GM12801 (cell line): Measurements from ENCODE around the gene DEPP1.
A peak's percentile ranks its signal among the peaks of the same experiment; 100 is the strongest.

Experiments
- TF ChIP-seq, protein P1 (sequence below): IDR thresholded peaks from one replicate; pipeline ENCODE4 v1.5.1; 2011; ENCODE audit warnings: control low read depth; ENCODE audit not compliant: insufficient read length; ENCODE audit errors: extremely low read depth

DEPP1 gene

DNA sequence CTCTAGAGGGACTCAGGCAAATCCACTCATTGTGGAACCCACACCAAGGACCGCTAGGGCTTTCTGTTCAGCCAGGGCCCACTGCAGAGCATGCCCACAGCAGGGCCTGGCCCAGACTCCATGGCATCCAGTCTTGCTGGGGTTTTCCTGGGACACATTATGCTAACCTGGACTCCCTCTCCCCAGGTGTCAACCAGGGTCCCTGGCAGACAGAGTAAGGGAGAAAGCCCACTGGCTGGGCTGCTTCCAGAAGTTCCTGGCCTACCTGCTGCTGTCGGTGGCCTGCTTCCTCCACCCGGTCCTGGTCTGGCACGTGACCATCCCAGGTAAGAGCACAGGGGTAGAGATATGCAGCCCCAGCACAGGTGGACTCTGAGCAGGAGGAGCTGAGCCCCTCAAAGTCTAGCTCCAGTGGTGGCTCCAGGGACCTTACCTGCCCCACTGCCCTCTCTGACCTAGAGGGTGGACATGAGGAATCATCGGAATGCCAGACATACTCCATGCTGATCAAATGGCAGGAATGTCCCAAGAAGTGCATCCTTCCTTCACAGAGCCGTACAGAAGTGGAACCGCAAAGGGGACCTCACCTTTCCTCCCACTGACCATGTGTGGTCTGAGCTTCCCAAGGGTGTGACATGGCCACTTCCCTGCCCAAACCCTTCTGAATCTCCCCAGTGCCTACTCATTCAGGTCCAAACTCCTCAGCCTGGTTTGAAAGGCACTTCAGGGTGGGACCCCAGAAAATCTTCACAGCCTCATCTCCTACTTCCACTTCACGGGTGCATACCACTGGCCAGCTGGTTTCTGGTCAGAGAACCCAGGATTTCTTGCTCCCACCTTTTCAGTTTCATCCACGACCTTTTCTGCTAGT, 44.9 kb downstream of the DEPP1 start:
- TF ChIP-seq, protein P1, sequence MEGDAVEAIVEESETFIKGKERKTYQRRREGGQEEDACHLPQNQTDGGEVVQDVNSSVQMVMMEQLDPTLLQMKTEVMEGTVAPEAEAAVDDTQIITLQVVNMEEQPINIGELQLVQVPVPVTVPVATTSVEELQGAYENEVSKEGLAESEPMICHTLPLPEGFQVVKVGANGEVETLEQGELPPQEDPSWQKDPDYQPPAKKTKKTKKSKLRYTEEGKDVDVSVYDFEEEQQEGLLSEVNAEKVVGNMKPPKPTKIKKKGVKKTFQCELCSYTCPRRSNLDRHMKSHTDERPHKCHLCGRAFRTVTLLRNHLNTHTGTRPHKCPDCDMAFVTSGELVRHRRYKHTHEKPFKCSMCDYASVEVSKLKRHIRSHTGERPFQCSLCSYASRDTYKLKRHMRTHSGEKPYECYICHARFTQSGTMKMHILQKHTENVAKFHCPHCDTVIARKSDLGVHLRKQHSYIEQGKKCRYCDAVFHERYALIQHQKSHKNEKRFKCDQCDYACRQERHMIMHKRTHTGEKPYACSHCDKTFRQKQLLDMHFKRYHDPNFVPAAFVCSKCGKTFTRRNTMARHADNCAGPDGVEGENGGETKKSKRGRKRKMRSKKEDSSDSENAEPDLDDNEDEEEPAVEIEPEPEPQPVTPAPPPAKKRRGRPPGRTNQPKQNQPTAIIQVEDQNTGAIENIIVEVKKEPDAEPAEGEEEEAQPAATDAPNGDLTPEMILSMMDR: no peak

DNA sequence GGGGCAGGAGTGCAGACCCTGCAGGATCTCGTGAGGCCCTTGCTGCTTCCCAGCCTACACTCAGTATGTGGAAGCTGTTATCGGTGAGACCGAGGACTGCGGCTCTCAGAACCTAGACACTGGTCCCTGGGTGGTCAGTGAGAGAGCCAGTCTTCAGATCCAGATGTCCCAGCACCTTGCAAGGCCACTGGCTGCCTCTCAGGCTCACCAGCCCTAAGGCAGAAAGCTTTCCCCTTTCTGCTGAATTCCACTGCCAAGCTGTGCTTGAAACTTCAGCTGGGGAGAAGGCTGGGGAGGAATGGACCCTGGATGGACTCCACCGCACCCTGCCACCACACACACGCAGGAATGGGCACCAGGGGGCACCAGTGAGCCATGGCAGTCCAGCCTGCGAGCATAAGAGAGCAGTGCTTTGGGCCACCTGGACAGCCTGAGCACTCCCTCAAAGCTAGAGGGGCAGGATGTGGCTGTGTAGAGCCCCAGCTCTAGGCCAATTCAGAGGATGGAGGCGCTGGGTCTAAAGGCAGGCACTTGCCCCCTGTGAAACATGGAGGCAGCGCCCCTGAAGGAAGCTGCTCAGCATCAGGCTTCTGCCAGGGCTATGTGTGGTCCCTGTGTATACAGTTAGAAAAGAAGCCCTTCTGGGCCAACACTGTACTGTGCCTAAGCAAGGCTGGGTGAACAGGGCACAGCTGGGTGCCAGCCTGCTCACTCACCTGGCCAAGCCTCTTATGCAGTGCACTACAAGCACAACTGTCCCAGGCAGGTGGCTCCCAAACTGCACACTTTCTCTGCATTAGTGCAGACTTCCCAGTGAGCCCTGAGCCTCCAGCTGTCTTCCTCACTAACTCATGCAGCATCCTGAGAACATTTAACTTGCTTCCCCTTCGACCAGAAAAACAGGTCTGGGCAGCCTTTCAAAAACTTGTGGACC, 45.8 kb downstream of the DEPP1 start:
- TF ChIP-seq, protein P1: peak; percentile 42

DNA sequence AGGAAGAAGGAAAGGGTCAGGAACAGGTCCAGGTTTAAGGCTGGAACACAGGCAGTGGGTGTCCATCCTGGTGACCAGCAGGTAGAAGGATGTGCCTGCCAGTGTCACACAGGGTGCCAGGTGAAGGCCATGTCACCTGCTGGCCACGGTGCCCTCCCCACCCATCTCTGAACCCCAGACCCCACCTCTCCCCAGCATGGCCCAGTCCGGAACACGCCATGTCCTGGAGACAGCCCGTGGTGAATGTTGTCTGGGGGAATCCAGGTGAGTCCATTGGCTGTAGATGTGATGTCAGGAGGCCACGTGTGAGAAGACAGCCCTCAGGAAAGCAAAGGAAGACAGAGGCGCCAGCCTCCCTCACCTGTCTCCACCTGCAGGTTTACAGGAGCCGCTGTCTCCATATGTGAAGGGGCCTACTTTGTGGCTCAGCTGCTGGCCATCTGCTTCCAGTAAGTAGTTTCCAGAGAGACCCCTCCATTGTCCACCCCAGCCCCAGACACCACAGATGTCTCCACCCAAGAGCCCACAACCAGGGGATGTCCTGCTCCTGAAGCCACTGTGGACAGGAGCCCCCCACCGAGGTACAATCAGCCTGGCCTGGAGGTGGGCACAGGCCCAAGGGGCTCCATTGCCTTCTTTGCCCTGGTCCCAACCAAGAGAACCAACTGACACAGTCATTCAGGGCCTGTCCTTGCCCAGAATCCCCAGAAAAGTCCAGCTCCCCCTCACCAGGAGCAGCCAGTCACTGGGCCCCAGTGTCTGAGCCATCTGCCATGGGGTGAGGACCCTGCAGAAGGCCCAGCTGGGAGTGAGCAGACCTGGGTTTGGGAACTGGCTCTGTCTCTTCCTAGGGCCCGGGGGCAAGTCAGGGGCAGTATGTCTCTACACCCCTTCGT, 46.7 kb downstream of the DEPP1 start:
- TF ChIP-seq, protein P1: no peak

DNA sequence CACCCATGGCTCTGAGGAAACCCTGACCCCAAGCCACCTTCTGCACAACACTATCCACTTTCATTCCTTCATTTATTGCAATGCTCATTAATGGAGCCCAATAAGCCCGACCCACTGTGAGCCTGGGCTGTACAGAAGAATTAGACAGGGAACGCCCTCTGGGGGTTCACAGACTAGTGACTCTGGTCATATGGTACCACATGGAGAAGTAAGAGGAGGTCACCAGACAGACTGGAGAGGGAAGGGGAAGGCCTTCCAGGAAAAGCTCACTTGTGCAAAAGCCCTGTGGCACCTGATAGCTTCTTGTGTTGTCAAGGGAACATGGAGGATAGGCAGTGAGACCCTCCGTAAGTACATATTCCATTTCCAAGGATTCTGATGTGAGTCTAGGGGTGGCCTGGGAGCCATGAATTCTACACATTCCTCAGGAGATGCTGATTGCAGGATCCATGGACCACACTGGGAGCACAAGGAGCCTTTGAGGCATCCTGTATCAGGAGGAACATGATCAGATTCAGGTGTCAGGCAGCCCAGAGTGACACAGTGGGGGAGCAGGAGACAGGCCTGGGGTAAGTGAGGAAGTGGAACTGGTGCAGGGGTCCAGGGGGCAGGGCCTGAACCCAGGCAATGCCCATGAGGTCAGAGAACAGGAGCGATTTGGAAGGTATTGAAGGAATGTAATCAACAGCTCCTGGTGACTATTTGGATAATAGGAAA, 47.5 kb downstream of the DEPP1 start:
- TF ChIP-seq, protein P1: no peak

DNA sequence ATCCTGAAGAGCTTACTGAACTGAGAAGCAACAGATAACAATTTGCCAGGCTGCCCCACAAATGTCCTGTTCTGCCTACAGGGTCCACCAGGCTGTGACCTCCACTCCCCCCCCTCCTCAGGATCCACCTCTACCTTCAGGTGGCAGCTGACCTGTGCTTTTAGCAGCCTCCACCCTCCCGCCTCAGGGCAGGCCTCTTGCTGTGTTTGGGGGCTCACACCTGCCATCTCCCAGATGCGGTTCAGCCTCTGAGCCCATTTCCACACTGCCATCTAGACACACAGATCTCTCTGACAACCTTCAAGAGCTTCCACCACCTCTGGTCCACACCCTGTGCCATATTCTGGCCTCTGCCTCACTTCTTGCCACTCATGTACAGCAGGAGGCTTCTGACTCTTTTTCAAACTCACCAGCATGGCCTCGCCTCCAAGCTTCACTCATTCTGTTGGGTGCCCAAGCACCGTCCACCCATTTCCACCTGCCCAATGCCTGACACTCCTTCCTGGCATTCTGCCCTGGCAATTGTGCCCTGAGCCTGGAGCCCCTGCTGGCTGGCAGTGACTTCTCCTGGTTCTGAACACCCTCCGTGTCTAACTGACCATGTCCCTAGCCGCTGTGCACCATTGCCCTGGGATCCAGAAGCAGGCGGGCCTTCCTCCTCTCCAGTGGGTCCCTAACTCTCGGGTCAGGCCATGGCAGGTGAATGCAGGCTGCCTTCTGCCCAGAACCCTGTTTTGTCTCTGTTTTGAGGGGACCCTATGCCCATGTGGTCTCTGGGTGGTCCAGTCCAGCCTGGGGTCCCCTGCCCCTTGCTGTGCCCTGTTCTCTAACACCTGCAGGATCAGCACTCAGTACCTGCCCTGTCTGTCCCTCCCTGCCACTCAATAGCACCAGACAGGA, 49.0 kb downstream of the DEPP1 start:
- TF ChIP-seq, protein P1: no peak

DNA sequence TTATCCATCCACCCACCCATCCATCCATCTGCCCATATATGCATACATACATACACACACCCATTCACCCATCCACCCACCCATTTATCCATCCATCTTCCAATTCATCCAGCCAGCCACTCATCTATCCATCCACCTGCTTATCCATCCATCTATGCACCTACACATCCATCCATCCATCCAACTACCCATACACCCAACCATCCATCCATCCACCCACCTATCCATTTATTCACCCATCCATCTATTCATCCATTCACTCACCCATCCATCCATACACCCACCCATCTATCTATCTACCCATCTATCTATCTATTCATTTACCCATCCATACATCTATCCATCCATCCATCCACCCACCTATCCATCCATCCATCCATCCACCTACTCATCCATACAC, 50.1 kb downstream of the DEPP1 start:
- TF ChIP-seq, protein P1: no peak
